IMR-90 (cell line): ENCODE results near the gene B3GAT1. TPM values are rescaled to one million over a fixed set of nuclear protein-coding genes. Genes with fewer than 3 reads are reported as not detected.

Experiments used
- ATAC-seq: fragments of 200-7000 bp; cut with Tn5 transposase; 2 replicates; pipeline ENCODE4 v1.9.1; 2020; ENCODE audit warnings: low read depth, mild to moderate bottlenecking, moderate library complexity
- BruUV-seq: library from RNA; stranded (reverse); fragments of 400-500 nt; replicated peaks from 2 replicates; lab custom pipeline; 2021; lab: Mats Ljungman, UMichigan
- CTCF ChIA-PET: fragments of 300-600 bp; formaldehyde crosslinking; extraction: SDS; loops from one replicate; lab custom pipeline; 2021; ENCODE audit warnings: antibody characterized with exemption; lab: Yijun Ruan, JAX
- POLR2A ChIA-PET: fragments of 300-600 bp; sonication (Branson Sonifier 250); formaldehyde crosslinking; loops from one replicate; lab custom pipeline; 2022; ENCODE audit warnings: antibody characterized with exemption; ENCODE audit not compliant: unreplicated experiment; lab: Charles Lee
- DNase-seq: peaks from one replicate; pipeline ENCODE4 v3.0.0; 2013
- H2AFZ ChIP-seq: replicated peaks from 2 replicates; pipeline ENCODE3; 2013; ENCODE audit warnings: low read length, mild to moderate bottlenecking; ENCODE audit not compliant: poor library complexity
- H2AK5ac ChIP-seq: 2 replicates; pipeline ENCODE4 v1.6.1; 2013; ENCODE audit warnings: low read depth, low read length, inconsistent platforms
- H2AK9ac ChIP-seq: replicated peaks from 2 replicates; pipeline ENCODE3; 2013; ENCODE audit warnings: mild to moderate bottlenecking, low read depth, low read length, moderate library complexity; ENCODE audit not compliant: poor library complexity
- H2BK120ac ChIP-seq: 2 replicates; pipeline ENCODE4 v1.6.1; 2013; ENCODE audit warnings: low read depth, low read length, inconsistent platforms
- H2BK15ac ChIP-seq: 3 replicates; pipeline ENCODE4 v1.6.1; 2013; ENCODE audit warnings: low read depth, low read length, inconsistent platforms
- H2BK20ac ChIP-seq: 2 replicates; pipeline ENCODE4 v1.6.1; 2013; ENCODE audit warnings: low read depth, mild to moderate bottlenecking, inconsistent platforms, low read length, moderate library complexity
- H2BK5ac ChIP-seq: 2 replicates; pipeline ENCODE4 v1.6.1; 2013; ENCODE audit warnings: mild to moderate bottlenecking, low read depth, low read length, inconsistent platforms; ENCODE audit not compliant: poor library complexity, severe bottlenecking
- H3K14ac ChIP-seq: replicated peaks from 2 replicates; pipeline ENCODE4 v1.6.1; 2013; ENCODE audit warnings: low read depth, low read length, inconsistent platforms
- H3K18ac ChIP-seq: 2 replicates; pipeline ENCODE4 v1.6.1; 2013; ENCODE audit warnings: low read depth, low read length, control low read depth
- H3K23ac ChIP-seq: 2 replicates; pipeline ENCODE4 v1.6.1; 2013; ENCODE audit warnings: low read depth, low read length, inconsistent platforms
- H3K27ac ChIP-seq: 2 replicates; pipeline ENCODE4 v1.5.1; 2013; ENCODE audit warnings: mild to moderate bottlenecking, control low read depth, low read length; ENCODE audit not compliant: insufficient read depth
- H3K27me3 ChIP-seq: 2 replicates; pipeline ENCODE4 v1.6.1; 2013; ENCODE audit warnings: low read length; ENCODE audit not compliant: control insufficient read depth, insufficient read depth
- H3K36me3 ChIP-seq: 2 replicates; pipeline ENCODE4 v1.6.1; 2013; ENCODE audit warnings: low read length, mixed read lengths; ENCODE audit not compliant: control insufficient read depth, insufficient read depth
- H3K4ac ChIP-seq: 2 replicates; pipeline ENCODE4 v1.6.1; 2013; ENCODE audit warnings: low read depth, low read length, inconsistent platforms
- H3K4me1 ChIP-seq: 2 replicates; pipeline ENCODE4 v1.6.1; 2013; ENCODE audit warnings: low read length, mixed read lengths; ENCODE audit not compliant: control insufficient read depth, insufficient read depth
- H3K4me2 ChIP-seq: 2 replicates; pipeline ENCODE4 v1.6.1; 2013; ENCODE audit warnings: low read depth, mild to moderate bottlenecking, control low read depth, low read length, moderate library complexity
- H3K4me3 ChIP-seq: 2 replicates; pipeline ENCODE4 v1.5.1; 2013; ENCODE audit warnings: low read depth, mild to moderate bottlenecking, control low read depth, low read length, moderate library complexity; ENCODE audit not compliant: insufficient read depth
- H3K56ac ChIP-seq: 2 replicates; pipeline ENCODE4 v1.6.1; 2013; ENCODE audit warnings: low read length, inconsistent platforms; ENCODE audit not compliant: insufficient read depth; ENCODE audit errors: extremely low read depth
- H3K79me1 ChIP-seq, 2 experiments: 2 replicates each; pipeline ENCODE4 v1.6.1; 2013; ENCODE audit warnings: low read length in 2 of 2, inconsistent platforms in 1 of 2, low read depth in 1 of 2
- H3K9ac ChIP-seq: 2 replicates; pipeline ENCODE4 v1.6.1; 2013; ENCODE audit warnings: low read depth, low read length, control low read depth
- H3K9me1 ChIP-seq: 2 replicates; pipeline ENCODE4 v1.6.1; 2013; ENCODE audit warnings: low read length, inconsistent platforms; ENCODE audit not compliant: insufficient read depth
- H3K9me3 ChIP-seq: 2 replicates; pipeline ENCODE4 v1.6.1; 2013; ENCODE audit warnings: low read length; ENCODE audit not compliant: control insufficient read depth, insufficient read depth
- H4K20me1 ChIP-seq: 2 replicates; pipeline ENCODE4 v1.6.1; 2013; ENCODE audit warnings: low read length, inconsistent platforms; ENCODE audit not compliant: insufficient read depth
- H4K5ac ChIP-seq: 2 replicates; pipeline ENCODE4 v1.6.1; 2013; ENCODE audit warnings: mild to moderate bottlenecking, low read depth, low read length, control low read depth
- H4K8ac ChIP-seq, 2 experiments: 2 replicates each; pipeline ENCODE4 v1.6.1; 2013; ENCODE audit warnings: low read depth in 2 of 2, low read length in 2 of 2, control low read depth in 1 of 2, inconsistent platforms in 1 of 2
- H4K91ac ChIP-seq: 2 replicates; pipeline ENCODE4 v1.6.1; 2013; ENCODE audit warnings: low read depth, low read length, inconsistent platforms; ENCODE audit not compliant: insufficient read depth
- POLR2A ChIP-seq: IDR thresholded peaks from 2 replicates; pipeline ENCODE4 v1.6.1; 2012; ENCODE audit warnings: mild to moderate bottlenecking, low read depth, low read length
- RAD21 ChIP-seq: IDR thresholded peaks from 2 replicates; pipeline ENCODE4 v1.6.1; 2012; ENCODE audit warnings: low read length, improper control_type of control experiment
- RCOR1 ChIP-seq: IDR thresholded peaks from 2 replicates; pipeline ENCODE4 v1.6.1; 2012; ENCODE audit warnings: mild to moderate bottlenecking, low read length, improper control_type of control experiment; ENCODE audit not compliant: insufficient replicate concordance
- RFX5 ChIP-seq: IDR thresholded peaks from 2 replicates; pipeline ENCODE4 v1.8.0; 2012; ENCODE audit warnings: low read depth, mild to moderate bottlenecking, low read length, moderate library complexity
- WGBS, 2 experiments: methylation state at CpG; one replicate each; pipeline versions ENCODE4 v1.1.5 to v1.1.7; 2013; ENCODE audit warnings: missing lambda C conversion rate in 2 of 2; ENCODE audit not compliant: insufficient read length in 1 of 2; ENCODE audit errors: extremely low coverage in 2 of 2; 5-methylcytosine and 5-hydroxymethylcytosine counted together
- dilution Hi-C: fragments of 300-500 bp; cut with HindIII; formaldehyde crosslinking; loops from one replicate; pipeline ENCODE4 v1.14.3; 2018; ENCODE audit warnings: low sequenced_read_pairs; ENCODE audit not compliant: unreplicated experiment
- in situ Hi-C: fragments of 300-500 bp; cut with MboI; formaldehyde crosslinking; loops from 3 replicates; pipeline ENCODE4 v1.14.3; 2019; ENCODE audit warnings: low sequenced_read_pairs, inconsistent platforms, mixed read lengths
- intact Hi-C: fragments of 100-400 bp; cut with micrococcal nuclease; formaldehyde crosslinking; loops from 2 replicates; pipeline ENCODE4 v1.10.0; 2022
- polyA plus RNA-seq, 3 experiments: library from polyadenylated mRNA; depleted of rRNA; stranded (reverse); fragments of >200 nt; gene quantifications; 2 replicates each; pipeline ENCODE4 v1.2.3, GENCODE V29; 2012; ENCODE audit warnings: low replicate concordance in 1 of 3
- total RNA-seq: library from RNA; depleted of rRNA; stranded (reverse); fragments of >200 nt; gene quantifications from 2 replicates; pipeline ENCODE4 v1.2.3, GENCODE V29; 2012
- TF ChIP-seq, protein P1 (sequence below): conservative IDR thresholded peaks from 2 replicates; pipeline ENCODE4 v1.5.1; 2012; ENCODE audit warnings: mild to moderate bottlenecking, low read depth, low read length, improper control_type of control experiment

B3GAT1 gene
- total and polyA plus RNA-seq, 2 of the 4 experiments (the other 2 are of a cell fraction): not detected

DNA sequence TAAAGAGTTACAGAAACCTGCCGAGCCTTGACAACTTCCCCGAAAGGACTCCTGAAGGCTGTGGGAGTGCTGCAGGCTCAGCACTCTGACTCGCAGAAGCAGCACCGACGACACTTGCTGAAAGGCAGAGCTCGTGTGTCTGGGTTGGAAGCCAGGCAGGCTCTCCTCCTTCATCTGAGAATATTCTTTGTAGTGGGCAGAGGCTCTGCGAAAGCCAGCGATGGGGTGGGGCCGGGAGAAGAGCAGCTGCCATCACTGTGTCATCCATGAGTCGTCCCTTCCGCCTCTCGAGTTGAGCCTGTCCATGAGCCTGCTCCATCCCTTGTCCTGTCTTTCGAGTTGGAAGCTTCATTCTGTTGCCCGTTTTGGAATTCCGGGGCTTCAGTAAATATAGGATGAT, 68.4 kb downstream of the B3GAT1 start:
- no peak overlapping the region for H3K9ac ChIP-seq
- no peak overlapping the region for H4K91ac ChIP-seq
- H3K4me3 ChIP-seq: no peak overlapping the region
- H3K4me2 ChIP-seq: no peak overlapping the region
- no peak overlapping the region for H4K8ac ChIP-seq
- H2AK9ac ChIP-seq: no peak overlapping the region
- H3K36me3 ChIP-seq: no peaks in the 10 kb centered on the region
- DNase-seq (no peak), ATAC-seq (no peak)
- CTCF ChIA-PET: no interaction called here
- H4K5ac ChIP-seq: no peak overlapping the region
- H2BK20ac ChIP-seq: no peak overlapping the region
- H2BK5ac ChIP-seq: no peak overlapping the region
- intact Hi-C loops (no loop called here), dilution Hi-C loops (no loop called here), in situ Hi-C loops (no loop called here)
- H3K27ac ChIP-seq: no peak overlapping the region
- H3K18ac ChIP-seq: no peak overlapping the region
- H3K14ac ChIP-seq: no peak overlapping the region
- no TSS peak for BruUV-seq
- no peak for TF ChIP-seq RFX5
- no peak for TF ChIP-seq RCOR1
- TF ChIP-seq POLR2A: no peak
- TF ChIP-seq, protein P1, sequence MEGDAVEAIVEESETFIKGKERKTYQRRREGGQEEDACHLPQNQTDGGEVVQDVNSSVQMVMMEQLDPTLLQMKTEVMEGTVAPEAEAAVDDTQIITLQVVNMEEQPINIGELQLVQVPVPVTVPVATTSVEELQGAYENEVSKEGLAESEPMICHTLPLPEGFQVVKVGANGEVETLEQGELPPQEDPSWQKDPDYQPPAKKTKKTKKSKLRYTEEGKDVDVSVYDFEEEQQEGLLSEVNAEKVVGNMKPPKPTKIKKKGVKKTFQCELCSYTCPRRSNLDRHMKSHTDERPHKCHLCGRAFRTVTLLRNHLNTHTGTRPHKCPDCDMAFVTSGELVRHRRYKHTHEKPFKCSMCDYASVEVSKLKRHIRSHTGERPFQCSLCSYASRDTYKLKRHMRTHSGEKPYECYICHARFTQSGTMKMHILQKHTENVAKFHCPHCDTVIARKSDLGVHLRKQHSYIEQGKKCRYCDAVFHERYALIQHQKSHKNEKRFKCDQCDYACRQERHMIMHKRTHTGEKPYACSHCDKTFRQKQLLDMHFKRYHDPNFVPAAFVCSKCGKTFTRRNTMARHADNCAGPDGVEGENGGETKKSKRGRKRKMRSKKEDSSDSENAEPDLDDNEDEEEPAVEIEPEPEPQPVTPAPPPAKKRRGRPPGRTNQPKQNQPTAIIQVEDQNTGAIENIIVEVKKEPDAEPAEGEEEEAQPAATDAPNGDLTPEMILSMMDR: no peak
- no peak for TF ChIP-seq RAD21
- H3K9me3 ChIP-seq: peaks cover 17% of the 10 kb centered on the region
- H2BK120ac ChIP-seq: no peak overlapping the region
- no peak overlapping the region for H2AK5ac ChIP-seq
- H3K27me3 ChIP-seq: no peaks in the 10 kb centered on the region
- no peak overlapping the region for H3K23ac ChIP-seq
- H3K79me1 ChIP-seq: no peaks in the 10 kb centered on the region
- H3K4ac ChIP-seq: no peak overlapping the region
- WGBS, 2 experiments: 75% methylated on average over 8 of the region's 15 CpGs; no CpG with 5 or more reads in 1 of the 2 experiments
- POLR2A ChIA-PET: no interaction called here
- no peaks in the 10 kb centered on the region for H3K9me1 ChIP-seq
- H4K20me1 ChIP-seq: no peaks in the 10 kb centered on the region
- H3K56ac ChIP-seq: no peak overlapping the region
- no peaks in the 10 kb centered on the region for H3K4me1 ChIP-seq
- H2AFZ ChIP-seq: no peak overlapping the region
- no peak overlapping the region for H2BK15ac ChIP-seq
